ENCODE data around the gene PRSS50. TPM values are rescaled to one million over a fixed set of nuclear protein-coding genes. Genes with fewer than 3 reads are reported as not detected.

Gene PRSS50
- total RNA-seq, 2 donors from 2014 or later, result 0.14 to 0.80 TPM

GRCh38 chr3:46694520-46694919, 23.1 kb downstream of the PRSS50 start:
- no peaks in the 10 kb centered on the region for H3K9me3 ChIP-seq
- no peaks in the 10 kb centered on the region for H3K27me3 ChIP-seq (replicated peaks; ENCODE audit: insufficient read depth)
- intact Hi-C loops (cut with DNase I), result no loop called here
- TF ChIP-seq CTCF (IDR thresholded peaks at IDR 0.05), result no peak
- TF ChIP-seq POLR2AphosphoS5 (IDR thresholded peaks at IDR 0.05), result no peak
- no peak for TF ChIP-seq POLR2A (IDR thresholded peaks at IDR 0.05)
- no peak for DNase-seq (ENCODE audit: low spot score)
- H3K4me1 ChIP-seq (replicated peaks), result peaks cover 5% of the 10 kb centered on the region
- WGBS, result 98% methylated on average over 3 of the region's 3 CpGs
- H3K36me3 ChIP-seq, result no peaks in the 10 kb centered on the region
- H3K4me3 ChIP-seq, result no peak overlapping the region
- H3K27ac ChIP-seq, result no peak overlapping the region

DNA sequence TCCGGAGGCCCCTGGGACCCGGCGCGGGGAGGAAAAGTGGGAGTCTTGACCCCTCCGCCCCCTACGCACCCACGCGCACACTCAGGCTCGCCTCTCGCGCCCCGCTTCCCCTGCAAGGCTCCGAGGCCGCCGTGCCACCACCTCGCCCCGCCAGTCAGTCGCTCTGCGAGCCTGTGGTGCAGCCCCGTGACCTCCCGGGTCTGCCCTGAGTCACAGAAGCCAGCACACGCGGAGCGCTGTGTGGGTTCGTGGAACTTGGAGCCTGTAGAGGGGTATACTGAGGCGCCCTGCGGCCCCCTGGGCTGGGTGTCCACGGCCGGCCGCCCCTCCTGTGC, 23.8 kb downstream of the PRSS50 start:
- no peaks in the 10 kb centered on the region for H3K36me3 ChIP-seq
- 37% methylated on average over 8 of the region's 30 CpGs for WGBS
- H3K4me3 ChIP-seq, result peak overlapping the region; percentile 54 to 55
- H3K9me3 ChIP-seq, result no peaks in the 10 kb centered on the region
- no peaks in the 10 kb centered on the region for H3K27me3 ChIP-seq (replicated peaks; ENCODE audit: insufficient read depth)
- H3K4me1 ChIP-seq (replicated peaks), result peaks cover 5% of the 10 kb centered on the region
- intact Hi-C loops (cut with DNase I), result no loop called here
- no peak for DNase-seq (ENCODE audit: low spot score)
- TF ChIP-seq CTCF (IDR thresholded peaks at IDR 0.05), result no peak
- no peak for TF ChIP-seq POLR2AphosphoS5 (IDR thresholded peaks at IDR 0.05)
- no peak for TF ChIP-seq POLR2A (IDR thresholded peaks at IDR 0.05)
- peak overlapping the region in 1 of 2 donors; percentile 60 for H3K27ac ChIP-seq

GRCh38 chr3:46693038-46693891, 24.4 kb downstream of the PRSS50 start, which contains the start of gene ALS2CL:
ALS2CL (minus strand) TSS chr3:46693679; CDS start chr3:46689440, 4,239 bp downstream.
- under 1% methylated on average over 52 of the region's 71 CpGs for WGBS
- DNase-seq (ENCODE audit: low spot score), result peak; percentile 49
- no peaks in the 10 kb centered on the region for H3K9me3 ChIP-seq
- no peaks in the 10 kb centered on the region for H3K27me3 ChIP-seq (replicated peaks; ENCODE audit: insufficient read depth)
- H3K36me3 ChIP-seq, result no peaks in the 10 kb centered on the region
- H3K27ac ChIP-seq, result peak within 1 kb of the TSS; percentile 3 to 60
- H3K4me1 ChIP-seq (replicated peaks), result peaks cover 5% of the 10 kb centered on the region
- H3K4me3 ChIP-seq, result peak within 1 kb of the TSS; percentile 54 to 55
- TF ChIP-seq CTCF (IDR thresholded peaks at IDR 0.05) (peak in 1 of 4 experiments; percentile 5), POLR2AphosphoS5 (IDR thresholded peaks at IDR 0.05) (no peak), POLR2A (IDR thresholded peaks at IDR 0.05) (peak; percentile 93)
- intact Hi-C loops (cut with DNase I), result no loop called here

DNA sequence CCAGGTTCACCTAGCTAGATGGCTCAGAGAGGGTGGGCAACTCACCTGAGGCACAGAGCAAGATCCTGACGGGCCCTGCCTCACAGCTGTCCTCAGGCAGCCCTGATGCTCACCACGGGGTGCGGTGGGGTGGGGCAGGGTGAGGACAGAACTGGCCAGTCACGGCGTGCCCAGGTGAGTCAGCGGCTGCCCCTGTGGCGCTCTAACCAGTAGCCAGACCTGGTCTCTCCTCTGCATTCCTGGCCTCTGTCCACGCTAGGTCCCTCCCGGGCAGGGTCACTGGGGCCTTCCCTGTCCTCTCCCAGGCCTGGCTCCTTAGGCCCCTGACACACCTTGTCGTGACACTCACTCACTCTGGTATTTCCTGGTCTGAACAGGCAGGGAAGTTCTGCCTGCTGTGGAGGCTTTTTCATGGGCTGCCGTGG, 25.1 kb downstream of the PRSS50 start:
- Histone ChIP-seq H3K27ac (peak overlapping the region; percentile 3 to 60), H3K27me3 (replicated peaks; ENCODE audit: insufficient read depth) (no peaks in the 10 kb centered on the region), H3K4me3 (peak overlapping the region in 1 of 2 donors; percentile 55), H3K4me1 (replicated peaks) (peaks cover 5% of the 10 kb centered on the region), H3K9me3 (no peaks in the 10 kb centered on the region), H3K36me3 (no peaks in the 10 kb centered on the region)
- intact Hi-C loops (cut with DNase I), result no loop called here
- DNase-seq (ENCODE audit: low spot score), result peak; percentile 27
- WGBS, result 54% methylated on average over 11 of the region's 11 CpGs
- TF ChIP-seq POLR2A (IDR thresholded peaks at IDR 0.05), result peak; percentile 64
- no peak for TF ChIP-seq POLR2AphosphoS5 (IDR thresholded peaks at IDR 0.05)
- TF ChIP-seq CTCF (IDR thresholded peaks at IDR 0.05), result no peak

DNA sequence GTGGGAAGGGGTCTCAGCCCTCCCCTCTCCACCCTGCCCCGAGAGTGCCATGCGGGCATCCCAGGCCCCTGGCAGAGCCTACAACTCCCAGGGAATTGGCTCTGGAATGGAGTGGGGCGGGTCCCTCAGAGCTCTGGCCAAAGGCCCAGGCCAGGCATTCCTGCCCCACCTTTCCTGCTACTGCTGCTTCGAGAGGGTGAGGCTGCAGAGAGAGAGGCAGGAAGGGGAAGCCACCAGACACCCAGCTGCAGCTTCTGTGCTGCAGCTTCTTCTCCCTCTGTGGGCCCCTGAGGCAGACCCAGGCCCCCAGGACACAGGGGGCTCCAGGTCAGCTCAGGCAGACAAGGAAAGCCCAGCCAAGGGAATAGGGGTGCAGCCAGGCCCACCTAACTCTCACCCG, 26.9 kb downstream of the PRSS50 start:
- no peaks in the 10 kb centered on the region for H3K9me3 ChIP-seq
- no peak overlapping the region for H3K27ac ChIP-seq
- intact Hi-C loops (cut with DNase I), result no loop called here
- peak; percentile 46 for TF ChIP-seq POLR2A (IDR thresholded peaks at IDR 0.05)
- no peak for TF ChIP-seq POLR2AphosphoS5 (IDR thresholded peaks at IDR 0.05)
- WGBS, result 45% methylated on average over 5 of the region's 5 CpGs
- no peak overlapping the region for H3K4me3 ChIP-seq
- H3K36me3 ChIP-seq, result no peaks in the 10 kb centered on the region
- H3K27me3 ChIP-seq (replicated peaks; ENCODE audit: insufficient read depth), result no peaks in the 10 kb centered on the region
- H3K4me1 ChIP-seq (replicated peaks), result peaks cover 5% of the 10 kb centered on the region
- peak; percentile 32 for DNase-seq (ENCODE audit: low spot score)

All from prostate gland (tissue), 2 donors.